OCI-M2 (cell line): ENCODE data around the gene KAZN.

Source experiments
- DNase-seq: peaks from one replicate; lab custom pipeline; 2025; ENCODE audit not compliant: unreplicated experiment; lab: John Stamatoyannopoulos, UW

KAZN gene

DNA sequence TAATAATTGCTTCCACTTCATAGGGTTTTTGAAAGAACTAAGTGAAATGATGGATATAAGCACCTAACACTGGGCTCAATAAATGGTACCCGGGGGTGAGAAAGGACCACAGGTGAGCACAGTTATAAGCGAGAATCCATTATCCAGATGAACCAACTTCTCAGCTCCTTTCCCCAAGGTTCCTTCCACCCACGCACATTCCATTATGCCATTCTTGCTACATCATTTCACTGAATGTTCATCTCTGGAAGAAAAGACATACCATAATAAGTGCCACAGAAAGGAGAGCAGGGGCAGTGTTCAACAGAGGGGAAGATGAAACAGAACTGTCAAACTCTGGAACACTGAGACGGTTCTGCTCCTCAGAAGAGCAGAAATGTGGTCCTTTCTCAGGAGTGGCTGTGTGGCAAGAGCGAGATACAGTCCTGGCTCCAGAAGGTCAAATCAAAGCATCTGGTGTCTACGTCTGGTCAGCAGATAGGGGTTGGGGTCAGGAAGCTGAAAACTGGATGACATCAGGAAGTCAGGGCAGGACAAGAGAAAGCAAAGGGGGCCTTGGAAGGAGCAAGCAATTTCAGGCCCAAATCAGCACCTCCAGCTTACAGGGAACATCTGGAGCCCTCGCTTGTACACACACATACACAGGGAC, 299.6 kb downstream of the KAZN start:
- DNase-seq, result no peak

DNA sequence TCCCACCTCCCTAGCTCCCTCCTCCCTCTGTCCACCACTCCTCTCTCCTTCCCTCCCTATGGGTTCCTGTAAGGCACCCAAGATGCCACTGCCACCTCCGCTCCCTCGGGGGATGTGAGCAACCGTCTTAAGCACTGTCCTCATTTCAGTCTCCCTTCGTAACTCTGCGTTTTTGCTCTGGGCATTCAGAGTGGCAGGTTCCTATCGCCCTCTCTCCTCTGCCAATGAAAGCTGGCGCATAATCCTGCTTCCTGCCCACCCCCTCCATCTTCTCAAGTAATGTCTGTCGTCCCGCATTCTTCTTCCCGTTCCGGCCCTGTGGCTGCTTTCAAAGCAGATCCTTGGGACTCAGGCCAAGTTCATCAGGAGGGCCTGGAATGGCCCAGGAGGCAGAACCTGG, 301.2 kb downstream of the KAZN start:
- no peak for DNase-seq

DNA sequence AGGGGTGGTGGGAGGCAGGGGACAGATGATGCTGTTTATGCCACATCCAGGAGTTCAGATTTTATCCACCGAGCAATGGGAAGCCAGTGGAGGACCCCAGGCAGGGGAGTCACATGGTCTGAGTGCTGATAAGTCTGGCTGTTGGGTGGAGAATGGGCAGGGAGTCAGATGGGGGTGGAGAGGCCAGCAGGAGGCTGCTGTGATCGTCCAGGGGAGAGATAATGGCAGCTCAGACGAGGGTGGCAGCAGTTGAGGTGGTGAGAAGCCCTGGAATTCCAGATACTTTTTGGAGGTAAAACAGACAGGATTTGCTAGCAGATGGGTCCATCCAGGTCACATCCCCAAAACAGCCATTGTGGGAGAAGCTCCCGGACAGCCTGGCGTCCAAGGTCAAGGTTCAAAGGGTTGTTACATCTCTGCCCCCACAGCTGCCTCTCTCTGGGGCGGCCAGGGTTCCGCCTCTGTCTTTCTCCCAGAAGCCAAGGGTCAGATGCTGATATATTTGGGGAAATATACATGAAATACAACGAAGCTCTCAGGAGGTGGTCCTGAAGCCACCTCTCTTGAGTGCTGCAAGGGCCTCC, 303.0 kb downstream of the KAZN start:
- no peak for DNase-seq

- DNase-seq, result no peak
Observed at GRCh38 chr1:14903922-14904321, 305.4 kb downstream of the KAZN start.

- no peak for DNase-seq
Observed at GRCh38 chr1:14906665-14907064, 308.2 kb downstream of the KAZN start.

DNA sequence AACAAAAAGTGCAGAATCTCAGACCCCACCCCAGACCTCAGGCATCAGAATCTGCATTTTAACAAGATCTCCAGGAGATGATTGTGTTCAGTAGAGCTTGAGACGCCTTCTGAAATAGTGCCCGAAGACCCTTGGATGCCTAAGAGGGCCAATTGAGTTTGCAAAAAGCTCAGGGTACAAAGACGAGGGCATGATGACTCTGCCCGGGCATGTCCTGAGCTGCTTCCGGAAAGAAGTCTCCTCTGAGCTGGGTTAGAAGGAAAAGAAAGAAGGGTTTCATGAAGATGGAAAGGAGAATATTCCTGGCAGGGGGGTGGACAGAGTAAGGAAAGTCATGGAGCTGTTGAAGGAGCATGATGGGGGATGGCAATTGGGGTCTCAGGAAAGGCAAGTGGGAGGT, 308.9 kb downstream of the KAZN start:
- no peak for DNase-seq

- DNase-seq, result no peak
Observed at GRCh38 chr1:14909273-14909672, 310.8 kb downstream of the KAZN start.

DNA sequence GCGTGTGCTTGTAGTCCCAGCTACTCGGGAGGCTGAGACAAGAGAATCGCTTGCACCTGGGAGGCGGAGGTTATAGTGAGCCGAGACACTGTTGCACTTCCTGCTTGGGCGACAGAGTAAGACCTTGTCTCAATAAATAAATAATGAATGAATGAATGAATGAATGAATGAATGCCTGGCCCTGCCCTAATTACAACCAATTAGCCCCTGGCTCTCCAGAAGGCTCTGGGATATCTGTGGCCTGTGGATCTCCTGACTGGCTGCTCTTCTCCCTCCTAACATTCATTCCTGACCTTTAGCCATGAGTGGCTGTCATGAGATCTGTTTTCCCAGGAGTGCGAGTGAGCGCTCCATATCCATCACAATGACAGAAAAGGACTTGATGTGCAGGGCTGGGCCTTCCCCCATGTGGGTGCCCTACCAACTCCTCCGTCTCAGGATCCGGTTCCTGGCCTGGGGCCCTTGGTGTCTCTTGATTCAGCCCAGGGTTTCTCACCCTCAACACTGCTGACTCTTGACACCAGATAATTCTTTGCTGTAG, 311.5 kb downstream of the KAZN start:
- no peak for DNase-seq

- no peak for DNase-seq
Observed at GRCh38 chr1:14910984-14911721, 312.7 kb downstream of the KAZN start.

DNA sequence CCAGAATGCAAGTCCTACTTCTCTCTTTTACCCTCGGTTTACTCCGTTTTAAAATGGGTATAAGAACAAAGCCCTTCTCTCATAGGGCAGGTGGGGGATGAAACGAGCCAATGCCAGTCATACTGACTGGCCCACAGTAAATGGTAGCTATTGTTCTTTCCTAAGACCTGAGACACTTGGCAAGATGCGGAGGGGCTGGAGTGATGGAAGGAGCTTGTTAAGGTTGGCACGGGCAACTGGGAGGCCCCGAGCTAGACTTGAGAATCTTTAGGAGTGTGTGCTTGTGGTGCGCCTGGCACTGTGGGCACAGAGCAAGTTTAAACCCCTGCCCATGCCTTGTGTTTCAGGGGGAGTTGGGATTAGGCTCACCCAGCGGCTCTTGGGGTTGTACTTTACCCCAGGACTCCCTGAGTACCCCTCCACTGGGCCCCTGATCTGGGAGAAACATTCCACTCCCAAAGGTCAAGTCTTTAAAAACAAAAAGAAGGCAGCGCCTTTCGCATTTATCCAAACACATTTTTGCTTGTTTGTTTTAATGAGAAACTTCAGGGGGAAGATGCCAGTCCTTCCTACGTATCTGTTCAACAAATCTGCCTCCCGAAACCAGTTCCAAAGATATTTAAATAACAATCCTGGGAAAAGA, 314.5 kb downstream of the KAZN start:
- no peak for DNase-seq

DNA sequence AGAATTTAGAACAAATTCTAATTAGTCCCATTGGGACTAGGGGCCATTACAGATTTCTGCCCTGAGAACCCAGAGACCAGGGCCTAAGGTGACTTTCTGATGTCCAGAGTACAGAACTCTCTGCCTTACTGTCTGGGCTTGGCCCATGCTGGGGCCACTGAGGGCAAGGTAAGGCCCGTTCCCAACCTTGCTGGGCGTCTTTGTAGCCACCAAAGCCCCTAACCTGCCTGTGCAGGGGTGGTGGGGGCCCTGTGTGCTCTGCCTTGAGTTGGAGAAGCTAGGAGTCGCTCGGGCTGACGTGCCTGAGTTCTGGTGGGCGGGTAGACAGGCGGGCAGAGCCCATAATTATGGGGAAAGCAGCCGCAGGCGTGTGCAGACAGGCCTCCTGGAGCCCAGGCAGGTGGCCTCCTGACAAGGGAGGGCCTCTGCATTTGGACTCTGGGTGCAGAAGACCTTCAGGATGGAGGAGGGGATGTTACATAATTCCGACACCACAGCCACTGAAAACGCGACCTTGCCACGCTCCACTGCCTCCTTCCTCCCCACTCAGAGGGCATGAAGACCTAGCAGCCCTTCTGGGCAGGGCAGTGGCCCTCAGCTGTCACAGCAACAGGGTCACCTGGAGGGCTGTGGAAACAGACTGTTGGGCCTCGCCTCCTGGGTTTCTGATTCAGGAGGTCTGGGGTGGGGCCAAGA, 315.1 kb downstream of the KAZN start:
- DNase-seq, result no peak

GRCh38 chr1:14914351-14914988, 316.0 kb downstream of the KAZN start:
- DNase-seq, result no peak

DNA sequence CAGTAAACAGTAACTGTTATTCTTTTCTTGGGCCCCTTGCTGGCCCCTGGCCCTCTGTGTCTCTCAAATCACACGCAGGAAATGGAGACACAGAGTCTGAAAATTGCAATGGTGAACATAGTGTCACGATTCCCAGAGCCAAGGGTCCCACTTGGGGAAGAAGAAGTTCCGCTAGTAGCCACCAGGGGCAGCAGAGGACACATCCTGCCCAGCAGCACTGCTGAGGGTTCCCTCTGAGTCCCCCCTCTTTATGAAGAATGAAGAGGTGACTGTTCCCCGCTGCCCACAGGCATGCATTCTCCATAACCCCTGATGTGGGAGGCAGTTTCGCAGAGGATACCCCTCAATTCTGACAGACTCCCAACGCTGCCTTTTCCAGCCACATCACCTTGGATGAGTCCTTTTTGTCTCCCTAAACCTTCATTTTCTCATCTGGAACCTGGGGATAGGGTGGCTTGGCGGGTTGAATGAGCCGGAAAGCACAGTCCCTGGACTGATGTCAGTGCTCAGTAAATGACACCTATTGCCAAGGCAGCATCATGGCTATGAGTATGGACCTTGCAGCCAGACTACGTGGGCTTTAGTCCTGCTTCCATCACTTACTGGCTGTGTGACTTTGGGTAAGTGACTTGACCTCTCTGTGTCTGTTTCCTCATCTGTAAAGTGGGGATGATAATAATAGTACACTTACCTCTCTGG, 317.0 kb downstream of the KAZN start:
- no peak for DNase-seq

- DNase-seq, result no peak
Observed at GRCh38 chr1:14919289-14919688, 320.8 kb downstream of the KAZN start.

DNA sequence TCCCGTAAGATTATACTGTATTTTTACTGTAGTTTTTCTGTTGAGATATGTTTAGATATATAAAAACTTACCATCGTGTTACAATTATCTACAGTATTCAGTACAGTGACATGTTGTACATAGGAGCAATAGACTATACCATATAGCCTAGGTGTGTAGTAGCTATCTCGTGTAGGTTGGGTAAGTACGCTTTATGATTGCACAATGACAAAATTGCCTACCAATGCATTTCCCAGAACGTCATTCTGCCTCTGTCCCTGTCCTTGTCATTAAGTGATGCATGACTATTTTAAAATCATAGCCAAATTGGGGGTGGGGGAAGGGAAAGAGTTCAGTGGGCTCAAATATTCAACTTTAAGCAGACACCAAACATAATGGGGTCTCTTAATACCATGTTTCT, 321.3 kb downstream of the KAZN start:
- DNase-seq, result no peak

GRCh38 chr1:14921057-14921456, 322.6 kb downstream of the KAZN start:
- no peak for DNase-seq

GRCh38 chr1:14922942-14923726, 324.6 kb downstream of the KAZN start:
- no peak for DNase-seq

DNA sequence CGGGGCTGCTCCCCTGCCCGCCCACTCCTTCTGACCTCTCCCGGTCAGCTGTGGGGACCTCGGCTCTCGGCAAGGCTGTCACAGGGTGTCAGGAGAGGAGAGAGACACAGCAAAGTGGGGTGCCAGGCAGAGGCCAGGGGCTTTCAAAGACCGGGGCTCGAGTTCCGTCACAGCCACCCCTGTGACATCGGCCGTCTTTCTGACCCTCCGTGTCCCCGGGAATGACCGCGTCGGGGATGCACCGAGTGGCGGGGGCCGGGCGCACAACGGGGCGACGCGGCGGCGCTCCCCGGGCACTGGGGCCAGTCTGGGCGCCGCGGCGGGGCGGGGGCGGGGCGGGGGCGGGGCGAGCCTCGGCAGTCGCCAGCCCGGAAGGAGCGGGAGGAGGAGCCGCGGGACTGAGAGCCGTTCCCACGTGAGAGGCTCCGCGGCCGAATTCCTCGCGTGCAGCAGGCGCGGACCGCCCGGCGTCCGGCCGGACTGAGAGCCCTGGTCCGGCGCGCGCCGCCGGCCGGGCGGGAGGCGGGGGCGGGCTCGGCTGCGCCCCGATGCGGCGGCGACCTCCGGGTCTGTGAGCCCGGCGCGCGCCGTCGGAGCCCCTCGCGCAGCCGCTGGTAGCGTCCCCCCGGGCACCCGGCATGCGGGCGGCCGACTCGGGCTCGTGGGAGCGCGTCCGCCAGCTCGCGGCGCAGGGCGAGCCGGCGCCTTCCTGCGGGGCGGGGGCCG, 325.4 kb downstream of the KAZN start:
- DNase-seq, result no peak
